Bone marrow (tissue), 2 donors: ENCODE results near the gene ANKRD44.
A peak's percentile ranks its signal among the peaks of the same experiment; 100 is the strongest.
"Not testable (repeated sequence)": the region's sequence is repeated elsewhere in the genome, so short reads cannot be mapped to it uniquely, and the experiment has no call there.

ENCODE experiments used
- DNase-seq, 2 donors: peaks; one replicate each; lab custom pipeline; 2025; lab: John Stamatoyannopoulos, UW

ANKRD44 gene

GRCh38 chr2:197030090-197030489 is 280.5 kb downstream of the ANKRD44 start:
- DNase-seq, result no peak

GRCh38 chr2:197028633-197029032 is 281.9 kb downstream of the ANKRD44 start:
- no peak for DNase-seq

- no peak for DNase-seq
Measured at GRCh38 chr2:197028230-197028629, 282.4 kb downstream of the ANKRD44 start.

GRCh38 chr2:197024206-197024605 is 286.4 kb downstream of the ANKRD44 start:
- DNase-seq, result no peak

GRCh38 chr2:197020921-197021320 is 289.7 kb downstream of the ANKRD44 start:
- DNase-seq, result not testable (repeated sequence)

GRCh38 chr2:197013098-197013497 is 297.5 kb downstream of the ANKRD44 start:
- no peak for DNase-seq

GRCh38 chr2:197011801-197012641 is 298.6 kb downstream of the ANKRD44 start:
- peak in 1 of 2 donors; percentile 43 for DNase-seq

GRCh38 chr2:197011021-197011417 is 299.6 kb downstream of the ANKRD44 start:
- DNase-seq, result peak in 1 of 2 donors; percentile 61

GRCh38 chr2:197010200-197011020 is 300.2 kb downstream of the ANKRD44 start:
- no peak for DNase-seq

- not testable (repeated sequence) for DNase-seq
Measured at GRCh38 chr2:197008741-197009341, 301.7 kb downstream of the ANKRD44 start.

- no peak for DNase-seq
Measured at GRCh38 chr2:197007716-197008628, 302.6 kb downstream of the ANKRD44 start.

GRCh38 chr2:197001921-197002320 is 308.7 kb downstream of the ANKRD44 start:
- DNase-seq, result no peak

- DNase-seq, result no peak
Measured at GRCh38 chr2:196995757-196996314, 314.7 kb downstream of the ANKRD44 start.

- no peak for DNase-seq
Measured at GRCh38 chr2:196994764-196995163, 315.8 kb downstream of the ANKRD44 start.

- DNase-seq, result no peak
Measured at GRCh38 chr2:196993617-196994016, 317.0 kb downstream of the ANKRD44 start.

GRCh38 chr2:196992466-196992865 is 318.1 kb downstream of the ANKRD44 start:
- DNase-seq, result no peak

GRCh38 chr2:196990788-196991461 is 319.7 kb downstream of the ANKRD44 start:
- DNase-seq, result no peak

GRCh38 chr2:196990092-196990491 is 320.5 kb downstream of the ANKRD44 start:
- no peak for DNase-seq

GRCh38 chr2:196989496-196989895 is 321.1 kb downstream of the ANKRD44 start:
- peak in 1 of 2 donors; percentile 10 for DNase-seq

GRCh38 chr2:196988639-196989038 is 321.9 kb downstream of the ANKRD44 start:
- no peak for DNase-seq
